Activated CD4-positive, alpha-beta T cell treated with anti-CD3 and anti-CD28 coated beads, Interleukin-2, amount 50 U/mL, for 16 hours (primary cell): Measurements from ENCODE around the gene KIAA1755.

Experiments used
- DNase-seq: peaks from one replicate; pipeline ENCODE4 v3.0.0-alpha.2; 2020

The KIAA1755 gene

GRCh38 chr20:38202153-38202981, 58.2 kb downstream of the KIAA1755 start:
- DNase-seq = no peak

DNA sequence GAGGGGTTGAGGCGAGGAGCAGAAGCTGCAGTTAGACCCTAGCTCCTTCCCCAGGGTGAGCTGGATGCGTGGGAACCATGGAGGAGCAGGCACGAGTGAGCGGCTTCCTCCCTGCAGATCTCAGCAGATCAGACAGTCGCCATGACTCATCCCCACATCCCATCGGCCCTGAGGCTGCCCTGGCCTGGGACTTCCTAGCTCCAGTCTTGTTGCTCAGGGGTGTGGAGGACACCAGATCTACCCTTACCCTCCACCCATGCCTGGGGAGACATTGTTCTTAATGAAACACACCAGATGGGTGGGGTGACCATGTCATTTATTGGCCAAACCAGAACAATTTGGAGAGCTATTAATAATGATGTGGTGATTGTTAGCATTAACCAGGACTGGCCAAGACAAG, 59.2 kb downstream of the KIAA1755 start:
- no peak for DNase-seq

DNA sequence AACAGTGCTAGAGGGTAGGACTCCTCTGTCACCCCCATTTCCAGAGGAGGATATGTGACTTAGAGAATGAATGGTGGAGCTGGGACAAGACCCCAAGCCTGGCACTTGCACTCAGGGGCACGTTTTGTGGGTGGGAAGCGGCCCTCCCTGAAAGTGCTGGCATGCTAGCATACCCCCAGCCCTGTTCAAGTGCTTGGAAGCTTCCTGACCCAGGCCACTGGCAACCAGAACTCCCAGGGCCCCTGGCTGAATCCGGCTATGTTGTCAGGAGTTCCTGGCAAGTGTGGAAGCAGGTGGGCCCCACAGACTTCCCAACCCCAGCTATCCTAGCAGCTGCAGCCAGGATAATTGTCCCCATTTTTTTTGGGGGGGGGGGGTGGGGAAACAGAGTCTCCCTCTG, 59.9 kb downstream of the KIAA1755 start:
- DNase-seq = no peak

- no peak for DNase-seq
Observed at GRCh38 chr20:38199501-38200390, 60.8 kb downstream of the KIAA1755 start.

GRCh38 chr20:38198238-38198861, 62.2 kb downstream of the KIAA1755 start:
- DNase-seq = no peak

DNA sequence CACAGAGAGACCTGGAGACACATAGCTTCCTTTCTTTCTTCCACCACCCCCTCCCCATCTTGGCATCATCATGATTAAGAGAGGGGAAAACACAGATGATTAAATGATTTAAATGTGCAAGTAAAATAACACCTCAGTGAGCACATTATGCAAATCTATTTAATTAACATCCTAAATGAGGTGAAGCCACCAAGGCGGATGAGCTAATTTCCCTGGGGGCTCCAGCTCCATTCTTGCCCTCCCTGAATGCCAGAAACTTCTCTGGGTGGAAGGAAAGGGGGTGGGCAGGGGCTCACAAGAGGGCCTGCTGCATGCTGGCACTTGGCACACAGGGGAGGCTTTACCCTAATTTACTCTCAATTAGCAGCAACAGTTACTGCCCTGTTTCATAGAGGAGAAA, 62.9 kb downstream of the KIAA1755 start:
- no peak for DNase-seq

DNA sequence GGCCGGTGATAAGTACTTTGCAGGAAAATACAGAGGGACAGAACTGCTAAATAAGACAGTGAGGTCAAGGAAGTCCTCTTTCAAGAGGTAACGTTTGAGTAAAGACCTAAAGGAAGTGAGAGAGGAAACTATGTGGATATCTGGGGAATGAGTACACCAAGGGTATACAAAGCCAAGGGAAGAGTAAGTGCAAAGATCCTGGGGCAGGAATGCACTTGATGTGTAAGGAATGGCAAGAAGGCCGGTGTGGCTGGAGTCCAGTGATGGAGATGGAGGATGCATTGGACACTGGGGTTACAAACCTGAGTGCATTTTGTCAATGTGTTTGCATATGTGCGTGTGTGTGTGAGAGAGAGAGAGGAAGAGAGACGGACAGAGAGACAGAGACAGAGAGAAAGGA, 63.3 kb downstream of the KIAA1755 start:
- no peak for DNase-seq

- DNase-seq = no peak
Observed at GRCh38 chr20:38196592-38196991, 63.9 kb downstream of the KIAA1755 start.

GRCh38 chr20:38196076-38196475, 64.5 kb downstream of the KIAA1755 start:
- no peak for DNase-seq

- no peak for DNase-seq
Observed at GRCh38 chr20:38195521-38195920, 65.0 kb downstream of the KIAA1755 start.

DNA sequence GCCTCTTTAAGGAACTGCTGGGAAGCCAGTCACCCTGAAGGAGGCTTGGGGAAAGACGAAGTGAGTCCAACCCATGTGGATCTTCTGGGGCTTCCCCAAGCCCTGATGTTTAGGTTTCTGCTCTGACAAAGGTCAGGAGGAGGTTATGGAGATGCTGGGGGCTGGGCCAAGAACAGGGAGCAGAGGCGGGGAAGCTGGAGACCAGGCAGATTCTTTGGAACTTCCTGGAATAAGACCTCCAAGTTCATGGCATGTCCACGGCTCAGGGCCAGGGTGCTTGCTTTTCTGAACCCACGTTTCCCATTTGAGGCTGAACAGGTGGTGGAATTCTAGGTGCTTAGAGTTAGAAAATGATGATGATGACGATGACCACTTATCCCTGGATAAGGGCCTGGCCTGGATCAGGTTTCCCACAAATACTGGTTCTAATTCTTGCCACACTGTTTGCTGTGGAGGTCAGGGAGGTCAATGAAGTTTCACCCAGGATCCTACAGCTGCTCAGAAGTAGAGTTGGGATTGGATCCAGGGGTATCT, 65.5 kb downstream of the KIAA1755 start:
- DNase-seq = no peak

GRCh38 chr20:38193586-38194105, 66.9 kb downstream of the KIAA1755 start:
- DNase-seq = no peak

DNA sequence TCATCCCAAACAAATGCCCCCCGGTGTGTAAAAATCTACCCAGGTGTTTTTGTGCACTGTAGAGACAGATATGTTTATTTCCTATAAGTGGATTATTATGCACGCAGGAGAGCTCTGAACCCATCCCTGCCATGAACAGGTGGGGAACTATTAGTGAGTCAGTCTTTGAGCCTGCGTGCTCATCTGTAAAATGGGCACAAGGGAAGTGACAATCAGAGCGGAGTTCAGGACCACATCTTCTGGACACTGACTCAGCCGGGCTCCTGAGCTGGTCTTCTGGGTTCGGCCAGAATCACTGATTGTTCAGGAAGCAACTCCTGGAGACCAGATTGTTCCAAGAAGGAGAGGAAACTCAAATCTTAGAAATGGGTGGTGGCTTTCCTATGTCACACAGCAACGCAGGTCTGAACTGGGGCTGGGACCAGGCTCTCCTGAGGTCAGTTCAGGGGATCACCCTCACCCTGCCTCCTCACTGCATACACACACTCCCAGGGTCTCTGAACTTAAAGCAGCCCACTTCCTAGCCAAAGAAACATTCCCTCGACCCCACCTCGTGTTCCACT, 68.1 kb downstream of the KIAA1755 start:
- no peak for DNase-seq

- DNase-seq = no peak
Observed at GRCh38 chr20:38191654-38192053, 68.9 kb downstream of the KIAA1755 start.

GRCh38 chr20:38190936-38191371, 69.6 kb downstream of the KIAA1755 start:
- no peak for DNase-seq

DNA sequence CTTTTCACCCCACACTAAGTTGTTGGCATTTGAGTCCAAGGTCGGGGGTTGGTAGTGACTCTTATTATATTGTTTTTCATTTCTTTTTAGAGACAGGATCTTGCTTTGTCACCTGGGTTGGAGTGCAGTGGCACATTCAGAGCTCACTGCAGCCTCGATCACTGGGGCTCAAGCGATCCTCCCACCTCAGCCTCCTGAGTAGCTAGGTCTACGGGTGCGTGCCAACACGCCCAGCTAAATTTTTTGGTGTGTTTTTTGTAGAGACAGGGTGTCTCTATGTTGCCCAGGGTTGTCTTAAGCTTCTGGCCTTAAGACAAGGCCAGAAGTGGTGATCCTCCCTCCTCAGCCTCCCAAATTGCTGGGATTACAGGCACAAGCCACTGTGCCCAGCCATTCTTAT, 70.4 kb downstream of the KIAA1755 start:
- DNase-seq = no peak

- no peak for DNase-seq
Observed at GRCh38 chr20:38187517-38187916, 73.0 kb downstream of the KIAA1755 start.

DNA sequence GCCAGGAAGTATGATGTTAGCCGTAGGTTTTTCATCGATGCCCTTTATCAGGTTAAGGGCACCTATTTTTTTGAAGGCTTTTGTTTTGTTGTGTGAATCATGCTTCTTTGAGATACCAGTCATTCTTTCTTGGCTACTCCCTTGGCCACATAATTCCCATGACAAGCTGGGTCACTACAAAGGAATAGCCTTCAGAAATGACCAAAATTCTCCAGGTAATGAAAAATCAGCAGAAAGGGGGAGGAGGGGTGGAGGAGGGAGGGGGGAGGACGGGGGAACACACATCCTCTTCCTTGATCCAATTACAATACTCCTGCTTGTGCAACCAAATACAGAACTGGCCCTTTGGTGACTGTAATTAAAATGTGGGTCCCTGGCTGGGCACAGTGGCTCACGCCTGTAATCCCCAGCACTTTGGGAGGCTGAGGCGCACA, 73.7 kb downstream of the KIAA1755 start:
- DNase-seq = no peak

DNA sequence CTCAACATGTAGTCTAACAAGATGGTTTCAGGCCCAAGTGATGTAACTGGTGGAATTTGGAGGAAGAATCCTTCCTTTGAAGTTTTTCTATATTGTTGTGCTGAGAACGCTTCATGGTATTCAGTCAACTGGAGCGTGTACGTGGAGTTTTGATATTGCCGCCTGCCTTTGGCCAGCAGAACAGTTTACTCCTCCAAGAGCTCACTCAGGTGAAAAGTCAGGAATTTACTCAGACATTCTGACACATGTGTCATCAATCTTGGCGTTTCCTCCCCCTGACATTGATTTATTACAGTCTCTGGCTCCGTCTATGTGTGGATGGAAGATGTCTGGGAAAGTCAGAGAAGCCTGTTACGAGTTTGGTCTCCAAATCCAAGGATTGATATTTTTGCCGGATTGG, 76.4 kb downstream of the KIAA1755 start:
- DNase-seq = no peak

DNA sequence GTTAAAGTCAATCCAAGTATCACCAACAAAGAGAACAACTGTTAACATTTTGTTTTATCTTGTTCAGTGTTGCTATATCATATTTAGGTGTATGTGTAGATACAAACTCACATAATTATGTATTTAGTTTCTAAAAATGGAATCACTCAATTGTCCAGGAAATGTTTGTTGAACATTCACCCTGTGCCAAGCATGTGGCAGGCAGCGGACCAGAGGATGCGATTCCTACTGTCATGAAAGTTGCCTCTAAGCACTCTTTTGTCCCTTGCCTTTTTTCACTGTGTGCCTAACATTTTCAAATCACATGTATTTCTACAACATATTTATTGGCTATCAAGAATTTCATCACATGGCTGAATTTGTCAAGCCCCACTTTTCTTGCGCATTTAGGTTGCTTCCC, 78.6 kb downstream of the KIAA1755 start:
- no peak for DNase-seq

GRCh38 chr20:38181207-38181801, 79.2 kb downstream of the KIAA1755 start:
- no peak for DNase-seq

GRCh38 chr20:38180781-38181180, 79.8 kb downstream of the KIAA1755 start:
- DNase-seq = no peak
